ELR (cell line): ENCODE data around the gene ZNF888.
"Not testable (repeated sequence)": the region's sequence is repeated elsewhere in the genome, so short reads cannot be mapped to it uniquely, and the experiment has no call there.

Experiments used
- DNase-seq: peaks from one replicate; pipeline ENCODE4 v3.0.0-alpha.2; 2015; ENCODE audit warnings: low read depth

Gene ZNF888

DNA sequence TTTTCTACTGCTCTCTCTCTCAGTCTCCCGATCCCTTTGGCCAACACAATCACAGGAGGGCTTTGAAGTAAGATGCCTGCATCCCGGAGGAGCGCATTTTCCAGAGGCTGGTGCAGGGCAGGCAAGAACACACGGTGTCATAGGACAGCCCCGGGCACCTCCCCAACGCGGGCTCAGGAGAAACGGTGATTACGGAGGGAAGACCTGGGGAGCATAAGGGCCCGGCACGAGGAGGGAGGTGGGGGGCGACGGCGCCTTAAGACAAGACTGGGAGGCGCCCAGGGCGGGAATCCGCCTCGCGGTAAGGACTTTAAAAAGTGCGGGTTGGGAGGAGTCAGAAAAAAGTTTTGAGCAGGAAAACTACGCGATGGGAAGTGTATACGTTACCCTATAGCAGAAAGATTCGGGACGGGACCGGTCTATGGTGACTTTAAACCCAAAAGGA is 18.7 kb upstream of the ZNF888 start:
- peak; percentile 56 for DNase-seq

- DNase-seq: not testable (repeated sequence)
Observed at GRCh38 chr19:52941523-52941922, 18.3 kb upstream of the ZNF888 start.

DNA sequence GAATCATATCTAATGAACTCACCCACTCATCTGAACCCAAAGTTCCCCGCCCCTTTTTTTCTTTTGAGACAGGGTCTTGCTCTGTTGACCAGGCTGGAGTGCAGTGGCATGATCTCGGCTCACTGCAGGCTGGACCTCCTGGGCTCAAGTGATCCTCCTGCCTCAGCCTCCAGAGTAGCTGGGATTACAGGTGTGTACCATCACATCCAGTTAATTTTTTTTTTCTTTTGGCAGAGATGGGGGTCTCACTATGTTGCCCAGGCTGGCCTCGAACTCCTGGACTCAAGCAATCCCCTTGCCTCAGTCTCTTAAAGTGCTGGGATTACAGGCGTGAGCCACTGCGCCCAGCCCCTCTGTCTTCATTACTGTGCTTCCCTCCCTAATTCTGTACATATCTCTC is 17.7 kb upstream of the ZNF888 start:
- DNase-seq: not testable (repeated sequence)

- DNase-seq: no peak
Observed at GRCh38 chr19:52938761-52939160, 15.5 kb upstream of the ZNF888 start.

DNA sequence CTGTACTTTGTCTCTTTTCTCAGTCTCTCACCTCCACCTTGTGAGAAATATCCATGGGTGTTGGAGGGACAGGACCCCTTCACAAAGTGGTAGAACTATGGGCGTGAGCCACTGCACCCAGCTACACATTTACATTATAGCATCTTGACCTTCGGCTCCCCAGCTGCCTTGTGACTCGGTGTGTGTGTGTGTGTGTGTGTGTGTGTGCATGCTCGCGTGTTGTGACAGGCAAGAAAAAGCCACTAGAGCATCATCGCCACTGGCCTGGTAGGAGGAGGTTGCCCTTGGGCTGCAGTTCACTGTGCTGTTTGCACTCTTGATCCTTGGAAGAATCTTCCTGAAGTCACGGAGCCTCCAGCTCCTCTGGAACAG is 13.7 kb upstream of the ZNF888 start:
- no peak for DNase-seq

GRCh38 chr19:52936151-52936953 is 13.1 kb upstream of the ZNF888 start:
- DNase-seq: no peak

- DNase-seq: peak; percentile 67
Observed at GRCh38 chr19:52935434-52935833, 12.2 kb upstream of the ZNF888 start.

GRCh38 chr19:52924641-52925040 is 1.4 kb upstream of the ZNF888 start:
- peak; percentile 35 for DNase-seq

DNA sequence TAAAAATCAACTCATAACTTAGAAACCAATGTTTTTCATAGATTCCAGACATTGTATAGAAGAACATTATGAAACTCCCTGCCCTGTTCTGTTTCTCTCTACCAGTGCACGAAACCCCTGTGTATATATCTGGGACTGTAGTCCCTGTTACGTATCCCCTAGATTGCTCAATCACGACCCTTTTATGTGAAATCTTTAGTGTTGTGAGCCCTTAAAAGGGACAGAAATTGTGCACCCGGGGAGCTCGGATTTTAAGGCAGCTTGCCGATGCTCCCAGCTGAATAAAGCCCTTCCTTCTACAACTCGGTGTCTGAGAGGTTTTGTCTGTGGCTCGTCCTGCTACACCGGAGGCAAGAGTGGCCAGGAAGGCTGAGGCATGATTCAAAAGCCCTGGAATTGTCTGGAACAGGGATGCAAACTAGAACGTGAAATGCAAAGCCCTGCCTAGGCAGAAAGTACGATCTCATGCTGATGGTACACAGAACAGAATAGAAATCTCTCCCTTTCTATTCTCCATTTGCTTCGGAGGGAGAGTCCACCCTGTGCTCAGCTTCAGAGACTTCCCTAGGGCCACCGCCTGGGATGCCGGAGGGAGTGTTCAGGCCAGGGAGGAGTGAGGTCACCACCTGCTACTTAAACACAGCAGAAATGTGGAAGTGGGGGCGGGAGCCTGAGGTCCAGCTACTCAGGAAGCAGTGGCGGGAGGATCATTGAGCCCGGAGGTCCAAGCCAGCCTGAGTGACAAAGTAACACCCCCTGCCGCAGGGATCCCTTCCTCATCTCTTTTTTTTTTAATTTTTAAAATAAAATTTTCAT is 758 bp upstream of the ZNF888 start:
- DNase-seq: peak; percentile 80

GRCh38 chr19:52917531-52917930 is 5.7 kb downstream of the ZNF888 start:
- DNase-seq: no peak

GRCh38 chr19:52910648-52911047 is 12.6 kb downstream of the ZNF888 start:
- DNase-seq: no peak

DNA sequence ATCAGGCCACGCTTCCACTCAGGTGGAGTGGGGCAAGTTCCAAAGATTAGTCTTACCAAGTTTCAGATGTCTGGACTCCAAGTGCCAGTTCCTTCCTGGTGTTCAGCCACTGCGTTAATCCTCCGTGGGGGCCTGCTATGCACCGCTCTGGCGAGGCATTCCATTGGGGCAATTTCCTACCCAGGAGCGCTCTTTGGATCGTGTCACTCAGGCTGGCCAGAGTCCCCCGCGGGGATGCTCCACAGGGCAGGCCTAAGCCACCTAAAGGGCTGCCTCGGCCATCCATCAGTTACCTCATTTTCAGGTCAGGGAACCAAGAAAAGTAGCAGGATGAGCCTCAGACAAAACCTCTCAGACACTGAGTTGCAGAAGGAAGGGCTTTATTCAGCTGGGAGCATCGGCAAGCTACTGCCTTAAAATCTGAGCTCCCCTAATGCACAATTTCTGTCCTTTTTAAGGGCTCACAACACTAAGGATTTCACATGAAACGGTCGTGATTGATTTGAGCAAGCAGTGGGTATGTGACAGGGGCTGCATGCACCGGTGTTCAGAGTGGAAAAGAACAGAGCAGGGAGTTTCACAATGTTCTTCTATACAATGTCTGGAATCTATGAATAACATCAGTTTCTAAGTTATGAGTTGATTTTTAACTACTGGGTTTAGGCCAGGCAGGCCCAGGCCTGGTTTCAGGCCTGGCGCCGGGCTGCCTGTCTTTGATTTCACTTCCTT is 19.0 kb downstream of the ZNF888 start:
- DNase-seq: not testable (repeated sequence)

- no peak for DNase-seq
Observed at GRCh38 chr19:52901842-52902241, 21.4 kb downstream of the ZNF888 start.

DNA sequence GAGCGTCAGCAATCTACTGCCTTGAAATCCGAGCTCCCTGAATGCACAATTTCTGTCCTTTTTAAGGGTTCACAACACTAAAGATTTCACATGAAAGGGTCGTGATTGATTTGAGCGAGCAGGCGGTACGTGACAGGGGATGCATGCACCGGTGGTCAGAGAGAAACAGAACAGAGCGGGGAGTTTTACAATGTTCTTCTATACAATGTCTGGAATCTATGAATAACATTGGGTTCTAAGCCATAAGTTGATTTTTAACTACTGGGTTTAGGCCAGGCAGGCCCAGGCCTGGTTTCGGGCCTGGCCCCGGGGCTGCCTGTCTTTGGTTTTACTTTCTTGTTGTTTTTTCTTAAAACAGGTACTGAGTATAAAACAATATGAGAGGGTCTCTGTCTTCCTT is 24.6 kb downstream of the ZNF888 start:
- not testable (repeated sequence) for DNase-seq

GRCh38 chr19:52898101-52898500 is 25.1 kb downstream of the ZNF888 start:
- DNase-seq: no peak

DNA sequence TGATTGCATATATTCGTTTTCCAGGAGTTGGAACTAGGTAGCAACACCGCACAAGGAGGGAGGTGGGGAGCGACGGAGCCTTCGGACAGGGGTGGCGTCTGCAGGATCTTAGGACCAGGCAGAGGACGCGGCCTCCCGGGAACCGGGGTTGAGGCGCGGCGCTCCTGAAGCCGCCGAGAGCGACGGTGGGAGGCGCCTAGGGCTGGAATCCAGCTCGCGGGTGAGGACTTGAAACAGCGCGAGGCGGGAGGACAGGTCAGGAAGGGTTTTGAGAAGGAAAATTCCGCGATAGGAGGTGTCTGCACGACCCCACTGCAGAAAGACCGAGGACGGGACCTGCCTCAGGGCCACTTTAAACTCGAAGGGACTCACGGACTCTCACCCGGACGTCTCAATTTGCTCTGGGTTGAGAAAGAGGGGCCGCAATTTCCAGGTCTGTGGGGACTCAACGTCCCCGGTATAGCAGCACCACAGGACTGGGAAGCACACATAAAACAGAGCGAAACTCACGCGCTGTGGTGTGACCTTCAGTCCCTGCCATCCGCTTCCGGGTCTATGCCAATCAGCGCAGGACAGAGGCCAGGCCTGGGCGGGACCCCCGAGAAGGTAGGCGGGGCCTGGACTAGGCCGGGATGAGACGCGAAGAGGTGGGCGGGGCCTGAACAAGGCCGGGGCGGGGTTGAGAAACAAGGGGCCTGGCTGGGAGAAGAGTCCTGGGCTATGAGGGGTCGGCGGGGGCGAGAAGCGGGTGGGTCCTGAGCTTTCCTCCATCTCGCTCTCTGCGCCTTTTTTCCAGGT is 25.9 kb downstream of the ZNF888 start, which contains the start of gene ZNF320:
Gene ZNF320 (minus strand): TSS at position 498 of the 798 bp plus-strand sequence. CDS start 7,380 bp downstream, outside the sequence.
- peak; percentile 95 for DNase-seq

GRCh38 chr19:52896431-52897137 is 26.6 kb downstream of the ZNF888 start:
- DNase-seq: peak; percentile 41

DNA sequence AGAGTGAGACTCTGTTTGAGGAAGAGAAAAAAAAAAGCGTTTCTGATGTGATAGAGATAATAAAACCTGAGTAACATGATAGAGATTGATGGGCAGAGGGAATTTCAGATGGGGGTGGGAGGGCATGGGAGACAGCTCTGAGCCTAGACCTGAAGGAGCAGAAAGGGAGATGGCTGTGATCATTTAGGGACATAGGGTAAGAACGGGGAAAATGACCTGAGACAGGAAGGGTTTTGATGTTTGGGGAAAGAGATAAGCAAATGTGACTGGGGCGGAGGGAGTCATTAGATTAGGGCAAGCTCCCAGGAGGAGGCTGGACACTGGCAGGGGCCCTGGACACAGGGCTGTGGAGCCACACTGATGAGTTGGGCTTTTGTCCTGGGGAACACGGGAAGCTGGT is 31.9 kb downstream of the ZNF888 start:
- DNase-seq: no peak

GRCh38 chr19:52889931-52890330 is 33.3 kb downstream of the ZNF888 start:
- DNase-seq: no peak

- no peak for DNase-seq
Observed at GRCh38 chr19:52889076-52889475, 34.2 kb downstream of the ZNF888 start.

DNA sequence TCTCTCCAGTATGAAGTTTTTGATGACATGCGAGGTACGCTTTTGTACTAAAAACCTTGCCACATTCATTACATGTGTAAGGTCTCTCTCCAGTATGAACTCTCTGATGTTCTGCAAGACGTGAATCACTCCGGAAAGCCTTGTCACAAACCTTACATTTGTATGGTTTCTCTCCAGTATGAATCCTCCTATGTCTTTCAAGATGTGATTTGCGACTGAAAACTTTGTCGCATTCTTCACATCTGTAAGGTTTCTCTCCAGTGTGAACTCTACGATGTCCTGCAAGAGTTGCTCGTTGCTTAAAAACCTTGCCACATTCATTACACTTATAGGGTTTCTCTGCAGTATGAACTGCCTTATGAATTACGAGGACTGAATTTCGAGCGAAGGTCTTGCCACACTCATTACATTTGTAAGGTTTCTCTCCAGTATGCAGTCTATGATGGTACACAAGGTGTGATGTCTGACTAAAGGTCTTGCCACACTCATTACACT is 42.3 kb downstream of the ZNF888 start:
- DNase-seq: no peak
